IMR-90 (cell line): ENCODE measurements around the gene STAC. TPM values are rescaled to one million over a fixed set of nuclear protein-coding genes. Genes with fewer than 3 reads are reported as not detected.

Experiments used
- ATAC-seq: fragments of 200-7000 bp; cut with Tn5 transposase; 2 replicates; pipeline ENCODE4 v1.9.1; 2020; ENCODE audit warnings: low read depth, mild to moderate bottlenecking, moderate library complexity
- BruUV-seq: library from RNA; stranded (reverse); fragments of 400-500 nt; replicated peaks from 2 replicates; lab custom pipeline; 2021; lab: Mats Ljungman, UMichigan
- CTCF ChIA-PET: fragments of 300-600 bp; formaldehyde crosslinking; extraction: SDS; loops from one replicate; lab custom pipeline; 2021; ENCODE audit warnings: antibody characterized with exemption; lab: Yijun Ruan, JAX
- POLR2A ChIA-PET: fragments of 300-600 bp; sonication (Branson Sonifier 250); formaldehyde crosslinking; loops from one replicate; lab custom pipeline; 2022; ENCODE audit warnings: antibody characterized with exemption; ENCODE audit not compliant: unreplicated experiment; lab: Charles Lee
- DNase-seq: peaks from one replicate; pipeline ENCODE4 v3.0.0; 2013
- H2AFZ ChIP-seq: replicated peaks from 2 replicates; pipeline ENCODE3; 2013; ENCODE audit warnings: low read length, mild to moderate bottlenecking; ENCODE audit not compliant: poor library complexity
- H2AK5ac ChIP-seq: 2 replicates; pipeline ENCODE4 v1.6.1; 2013; ENCODE audit warnings: low read depth, low read length, inconsistent platforms
- H2AK9ac ChIP-seq: replicated peaks from 2 replicates; pipeline ENCODE3; 2013; ENCODE audit warnings: mild to moderate bottlenecking, low read depth, low read length, moderate library complexity; ENCODE audit not compliant: poor library complexity
- H2BK120ac ChIP-seq: 2 replicates; pipeline ENCODE4 v1.6.1; 2013; ENCODE audit warnings: low read depth, low read length, inconsistent platforms
- H2BK15ac ChIP-seq: 3 replicates; pipeline ENCODE4 v1.6.1; 2013; ENCODE audit warnings: low read depth, low read length, inconsistent platforms
- H2BK20ac ChIP-seq: 2 replicates; pipeline ENCODE4 v1.6.1; 2013; ENCODE audit warnings: low read depth, mild to moderate bottlenecking, inconsistent platforms, low read length, moderate library complexity
- H2BK5ac ChIP-seq: 2 replicates; pipeline ENCODE4 v1.6.1; 2013; ENCODE audit warnings: mild to moderate bottlenecking, low read depth, low read length, inconsistent platforms; ENCODE audit not compliant: poor library complexity, severe bottlenecking
- H3K14ac ChIP-seq: replicated peaks from 2 replicates; pipeline ENCODE4 v1.6.1; 2013; ENCODE audit warnings: low read depth, low read length, inconsistent platforms
- H3K18ac ChIP-seq: 2 replicates; pipeline ENCODE4 v1.6.1; 2013; ENCODE audit warnings: low read depth, low read length, control low read depth
- H3K23ac ChIP-seq: 2 replicates; pipeline ENCODE4 v1.6.1; 2013; ENCODE audit warnings: low read depth, low read length, inconsistent platforms
- H3K27ac ChIP-seq: 2 replicates; pipeline ENCODE4 v1.5.1; 2013; ENCODE audit warnings: mild to moderate bottlenecking, control low read depth, low read length; ENCODE audit not compliant: insufficient read depth
- H3K27me3 ChIP-seq: 2 replicates; pipeline ENCODE4 v1.6.1; 2013; ENCODE audit warnings: low read length; ENCODE audit not compliant: control insufficient read depth, insufficient read depth
- H3K36me3 ChIP-seq: 2 replicates; pipeline ENCODE4 v1.6.1; 2013; ENCODE audit warnings: low read length, mixed read lengths; ENCODE audit not compliant: control insufficient read depth, insufficient read depth
- H3K4ac ChIP-seq: 2 replicates; pipeline ENCODE4 v1.6.1; 2013; ENCODE audit warnings: low read depth, low read length, inconsistent platforms
- H3K4me1 ChIP-seq: 2 replicates; pipeline ENCODE4 v1.6.1; 2013; ENCODE audit warnings: low read length, mixed read lengths; ENCODE audit not compliant: control insufficient read depth, insufficient read depth
- H3K4me2 ChIP-seq: 2 replicates; pipeline ENCODE4 v1.6.1; 2013; ENCODE audit warnings: low read depth, mild to moderate bottlenecking, control low read depth, low read length, moderate library complexity
- H3K4me3 ChIP-seq: 2 replicates; pipeline ENCODE4 v1.5.1; 2013; ENCODE audit warnings: low read depth, mild to moderate bottlenecking, control low read depth, low read length, moderate library complexity; ENCODE audit not compliant: insufficient read depth
- H3K56ac ChIP-seq: 2 replicates; pipeline ENCODE4 v1.6.1; 2013; ENCODE audit warnings: low read length, inconsistent platforms; ENCODE audit not compliant: insufficient read depth; ENCODE audit errors: extremely low read depth
- H3K79me1 ChIP-seq, 2 experiments: 2 replicates each; pipeline ENCODE4 v1.6.1; 2013; ENCODE audit warnings: low read length in 2 of 2, inconsistent platforms in 1 of 2, low read depth in 1 of 2
- H3K9ac ChIP-seq: 2 replicates; pipeline ENCODE4 v1.6.1; 2013; ENCODE audit warnings: low read depth, low read length, control low read depth
- H3K9me1 ChIP-seq: 2 replicates; pipeline ENCODE4 v1.6.1; 2013; ENCODE audit warnings: low read length, inconsistent platforms; ENCODE audit not compliant: insufficient read depth
- H3K9me3 ChIP-seq: 2 replicates; pipeline ENCODE4 v1.6.1; 2013; ENCODE audit warnings: low read length; ENCODE audit not compliant: control insufficient read depth, insufficient read depth
- H4K20me1 ChIP-seq: 2 replicates; pipeline ENCODE4 v1.6.1; 2013; ENCODE audit warnings: low read length, inconsistent platforms; ENCODE audit not compliant: insufficient read depth
- H4K5ac ChIP-seq: 2 replicates; pipeline ENCODE4 v1.6.1; 2013; ENCODE audit warnings: mild to moderate bottlenecking, low read depth, low read length, control low read depth
- H4K8ac ChIP-seq, 2 experiments: 2 replicates each; pipeline ENCODE4 v1.6.1; 2013; ENCODE audit warnings: low read depth in 2 of 2, low read length in 2 of 2, control low read depth in 1 of 2, inconsistent platforms in 1 of 2
- H4K91ac ChIP-seq: 2 replicates; pipeline ENCODE4 v1.6.1; 2013; ENCODE audit warnings: low read depth, low read length, inconsistent platforms; ENCODE audit not compliant: insufficient read depth
- BHLHE40 ChIP-seq: fragments of 150-350 bp; IDR thresholded peaks from 2 replicates; pipeline ENCODE4 v1.6.1; 2016; ENCODE audit warnings: mild to moderate bottlenecking, low read depth, low read length
- CHD1 ChIP-seq: IDR thresholded peaks from 2 replicates; pipeline ENCODE4 v1.6.1; 2012; ENCODE audit warnings: low read depth, low read length, improper control_type of control experiment
- MAFK ChIP-seq: IDR thresholded peaks from 2 replicates; pipeline ENCODE4 v1.6.1; 2012; ENCODE audit warnings: low read depth, low read length, improper control_type of control experiment
- MAZ ChIP-seq: IDR thresholded peaks from 2 replicates; pipeline ENCODE4 v1.6.1; 2012; ENCODE audit warnings: low read depth, mild to moderate bottlenecking, low read length, improper control_type of control experiment, moderate library complexity, borderline replicate concordance
- POLR2A ChIP-seq: IDR thresholded peaks from 2 replicates; pipeline ENCODE4 v1.6.1; 2012; ENCODE audit warnings: mild to moderate bottlenecking, low read depth, low read length
- RAD21 ChIP-seq: IDR thresholded peaks from 2 replicates; pipeline ENCODE4 v1.6.1; 2012; ENCODE audit warnings: low read length, improper control_type of control experiment
- RFX5 ChIP-seq: IDR thresholded peaks from 2 replicates; pipeline ENCODE4 v1.8.0; 2012; ENCODE audit warnings: low read depth, mild to moderate bottlenecking, low read length, moderate library complexity
- WGBS, 2 experiments: methylation state at CpG; one replicate each; pipeline versions ENCODE4 v1.1.5 to v1.1.7; 2013; ENCODE audit warnings: missing lambda C conversion rate in 2 of 2; ENCODE audit not compliant: insufficient read length in 1 of 2; ENCODE audit errors: extremely low coverage in 2 of 2; 5-methylcytosine and 5-hydroxymethylcytosine counted together
- dilution Hi-C: fragments of 300-500 bp; cut with HindIII; formaldehyde crosslinking; loops from one replicate; pipeline ENCODE4 v1.14.3; 2018; ENCODE audit warnings: low sequenced_read_pairs; ENCODE audit not compliant: unreplicated experiment
- in situ Hi-C: fragments of 300-500 bp; cut with MboI; formaldehyde crosslinking; loops from 3 replicates; pipeline ENCODE4 v1.14.3; 2019; ENCODE audit warnings: low sequenced_read_pairs, inconsistent platforms, mixed read lengths
- intact Hi-C: fragments of 100-400 bp; cut with micrococcal nuclease; formaldehyde crosslinking; loops from 2 replicates; pipeline ENCODE4 v1.10.0; 2022
- polyA plus RNA-seq, 3 experiments: library from polyadenylated mRNA; depleted of rRNA; stranded (reverse); fragments of >200 nt; gene quantifications; 2 replicates each; pipeline ENCODE4 v1.2.3, GENCODE V29; 2012; ENCODE audit warnings: low replicate concordance in 1 of 3
- total RNA-seq: library from RNA; depleted of rRNA; stranded (reverse); fragments of >200 nt; gene quantifications from 2 replicates; pipeline ENCODE4 v1.2.3, GENCODE V29; 2012
- TF ChIP-seq, protein P1 (sequence below): fragments of 150-350 bp; IDR thresholded peaks from 2 replicates; pipeline ENCODE4 v1.6.1; 2017; ENCODE audit warnings: mild to moderate bottlenecking, antibody characterized with exemption, low read length, low read depth

Gene STAC
- total and polyA plus RNA-seq, 2 of the 4 experiments (the other 2 are of a cell fraction), result 0.19 to 0.36 TPM

DNA sequence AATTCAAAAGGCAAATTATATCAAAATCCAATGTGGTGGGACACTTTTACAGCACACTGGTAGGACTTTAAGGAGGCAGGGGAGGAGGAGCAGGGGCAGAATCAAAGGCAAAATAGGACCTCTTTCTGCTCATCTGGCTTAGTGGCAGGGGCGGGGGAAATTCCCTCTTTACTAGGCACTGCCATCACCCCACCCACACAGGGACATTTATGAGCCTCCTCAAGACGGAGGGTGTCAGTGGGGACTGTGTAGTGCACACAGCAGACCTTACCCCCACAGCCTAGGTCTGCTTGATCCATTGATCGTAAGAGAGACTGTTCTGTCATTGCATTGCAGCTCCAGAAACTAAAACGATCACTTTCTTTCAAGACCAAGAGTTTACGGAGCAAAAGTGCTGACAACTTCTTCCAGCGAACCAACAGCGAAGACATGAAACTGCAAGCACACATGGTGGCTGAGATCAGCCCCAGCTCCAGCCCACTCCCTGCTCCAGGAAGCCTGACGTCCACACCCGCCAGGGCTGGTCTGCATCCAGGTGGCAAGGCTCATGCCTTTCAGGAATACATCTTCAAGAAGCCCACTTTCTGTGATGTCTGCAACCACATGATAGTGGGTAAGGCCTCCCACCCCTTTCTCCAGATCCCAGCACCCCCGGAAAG, 62.9 kb downstream of the STAC start:
- DNase-seq, result no peak
- Histone ChIP-seq H3K27me3 (no peaks in the 10 kb centered on the region), H4K91ac (no peak overlapping the region), H3K56ac (no peak overlapping the region), H2AFZ (no peak overlapping the region), H3K14ac (no peak overlapping the region), H2BK5ac (no peak overlapping the region), H3K4me2 (no peak overlapping the region), H3K4me3 (no peak overlapping the region), H2AK9ac (no peak overlapping the region), H2BK15ac (no peak overlapping the region), H2BK120ac (no peak overlapping the region), H4K5ac (no peak overlapping the region), H3K18ac (no peak overlapping the region), H3K79me1 (no peaks in the 10 kb centered on the region), H3K4ac (no peak overlapping the region), H3K9me1 (no peaks in the 10 kb centered on the region), H2AK5ac (no peak overlapping the region), H3K4me1 (no peaks in the 10 kb centered on the region), H3K36me3 (no peaks in the 10 kb centered on the region), H3K23ac (no peak overlapping the region), H3K9ac (no peak overlapping the region), H4K20me1 (no peaks in the 10 kb centered on the region), H4K8ac (no peak overlapping the region), H3K27ac (no peak overlapping the region), H3K9me3 (no peaks in the 10 kb centered on the region; the same call in 1 of the 2 replicates), H2BK20ac (no peak overlapping the region)
- WGBS, 2 experiments, result 67% methylated on average over 1 of the region's 10 CpGs; no CpG with 5 or more reads in 1 of the 2 experiments
- POLR2A ChIA-PET, result no interaction called here
- CTCF ChIA-PET, result no interaction called here
- in situ Hi-C loops (no loop called here), dilution Hi-C loops (no loop called here), intact Hi-C loops (no loop called here)
- TF ChIP-seq MAZ (no peak), MAFK (no peak), BHLHE40 (no peak), RAD21 (no peak), CHD1 (no peak), POLR2A (no peak), RFX5 (no peak)
- TF ChIP-seq, protein P1, sequence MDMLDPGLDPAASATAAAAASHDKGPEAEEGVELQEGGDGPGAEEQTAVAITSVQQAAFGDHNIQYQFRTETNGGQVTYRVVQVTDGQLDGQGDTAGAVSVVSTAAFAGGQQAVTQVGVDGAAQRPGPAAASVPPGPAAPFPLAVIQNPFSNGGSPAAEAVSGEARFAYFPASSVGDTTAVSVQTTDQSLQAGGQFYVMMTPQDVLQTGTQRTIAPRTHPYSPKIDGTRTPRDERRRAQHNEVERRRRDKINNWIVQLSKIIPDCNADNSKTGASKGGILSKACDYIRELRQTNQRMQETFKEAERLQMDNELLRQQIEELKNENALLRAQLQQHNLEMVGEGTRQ, result no peak
- no TSS peak for BruUV-seq
- ATAC-seq, result no peak
